ENCODE measurements around the gene KCNF1. TPM values are rescaled to one million over a fixed set of nuclear protein-coding genes. Genes with fewer than 3 reads are reported as not detected.

KCNF1 gene
- polyA plus RNA-seq, 1 donor from 2014 or later: 11.4 TPM

DNA sequence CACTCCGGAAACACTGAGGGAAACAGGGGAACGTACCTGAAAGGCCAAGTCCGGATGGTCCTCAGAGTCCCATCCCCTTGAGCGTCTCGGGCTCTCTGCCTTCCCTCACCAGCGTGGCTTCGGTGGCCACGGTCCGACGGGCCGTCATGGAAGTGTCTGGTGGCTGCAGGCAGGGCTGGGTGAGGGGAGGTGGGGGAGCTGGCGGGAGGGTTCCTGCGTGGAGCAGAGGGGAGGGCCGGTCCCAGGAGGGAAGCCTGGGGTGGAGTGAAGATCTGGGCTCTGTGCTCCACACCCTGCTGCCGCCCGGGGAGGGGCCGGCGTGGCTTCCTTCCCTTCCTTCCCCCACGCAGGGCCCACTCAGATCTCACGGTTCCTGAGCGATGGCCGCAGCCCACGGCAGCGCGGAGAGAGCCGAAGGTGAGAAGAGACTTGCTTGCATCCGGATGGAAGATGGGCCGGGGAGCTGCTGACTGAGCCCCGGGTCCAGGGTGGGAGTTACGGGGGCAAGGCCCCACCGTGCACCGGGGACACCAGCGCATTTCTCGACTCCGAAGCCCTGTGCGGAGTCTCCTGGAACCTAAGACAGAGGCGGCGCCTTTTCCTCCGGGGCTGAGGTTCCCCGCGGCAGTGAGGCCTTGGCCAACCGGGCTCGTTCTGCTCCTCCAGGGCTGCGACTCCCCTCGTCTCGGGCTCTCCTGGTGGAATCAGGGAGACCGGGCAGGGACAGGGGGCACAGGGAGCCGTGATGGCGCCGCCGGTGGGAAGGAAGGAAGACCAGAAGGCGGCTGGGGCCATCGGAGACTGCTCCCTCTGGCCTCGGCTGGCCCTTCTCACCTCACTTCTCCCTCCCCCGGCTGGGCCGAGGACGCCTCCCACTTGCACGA is 49.1 kb downstream of the KCNF1 start:
- Histone ChIP-seq H3K9me2 (ENCODE audit: insufficient read depth, low read length) (no peaks in the 10 kb centered on the region), H3K4me3 (ENCODE audit: low read length) (no peak overlapping the region), H3K79me2 (replicated peaks; ENCODE audit: insufficient read depth, low read length) (no peaks in the 10 kb centered on the region), H2AFZ (ENCODE audit: low read depth, low read length) (no peak overlapping the region), H3K4me2 (ENCODE audit: low read length) (no peak overlapping the region), H3K9ac (ENCODE audit: low read length) (no peak overlapping the region), H3K36me3 (ENCODE audit: insufficient read depth, low read length) (no peaks in the 10 kb centered on the region), H3F3A (ENCODE audit: insufficient read depth, low read length, poor library complexity, severe bottlenecking) (no peaks in the 10 kb centered on the region), H3K27ac (ENCODE audit: low read length) (no peak overlapping the region), H4K20me1 (ENCODE audit: insufficient read depth) (no peaks in the 10 kb centered on the region), H3K9me3 (ENCODE audit: low read length) (no peaks in the 10 kb centered on the region), H3K27me3 (ENCODE audit: insufficient read depth, low read depth, low read length) (no peaks in the 10 kb centered on the region)
- TF ChIP-seq TAF1 (IDR thresholded peaks at IDR 0.05; ENCODE audit: low read depth) (no peak), POLR2AphosphoS5 (IDR thresholded peaks at IDR 0.05) (no peak), MXI1 (conservative IDR thresholded peaks at IDR 0.05; ENCODE audit: poor library complexity, severe bottlenecking) (no peak), SMC3 (conservative IDR thresholded peaks at IDR 0.05; ENCODE audit: poor library complexity) (no peak), EP300 (conservative IDR thresholded peaks at IDR 0.05; ENCODE audit: poor library complexity, severe bottlenecking) (no peak), EZH2 (IDR thresholded peaks at IDR 0.05; ENCODE audit: borderline replicate concordance, insufficient read depth, low read length, poor library complexity, severe bottlenecking) (no peak), RAD21 (conservative IDR thresholded peaks at IDR 0.05) (no peak)
- TF ChIP-seq, protein P1, sequence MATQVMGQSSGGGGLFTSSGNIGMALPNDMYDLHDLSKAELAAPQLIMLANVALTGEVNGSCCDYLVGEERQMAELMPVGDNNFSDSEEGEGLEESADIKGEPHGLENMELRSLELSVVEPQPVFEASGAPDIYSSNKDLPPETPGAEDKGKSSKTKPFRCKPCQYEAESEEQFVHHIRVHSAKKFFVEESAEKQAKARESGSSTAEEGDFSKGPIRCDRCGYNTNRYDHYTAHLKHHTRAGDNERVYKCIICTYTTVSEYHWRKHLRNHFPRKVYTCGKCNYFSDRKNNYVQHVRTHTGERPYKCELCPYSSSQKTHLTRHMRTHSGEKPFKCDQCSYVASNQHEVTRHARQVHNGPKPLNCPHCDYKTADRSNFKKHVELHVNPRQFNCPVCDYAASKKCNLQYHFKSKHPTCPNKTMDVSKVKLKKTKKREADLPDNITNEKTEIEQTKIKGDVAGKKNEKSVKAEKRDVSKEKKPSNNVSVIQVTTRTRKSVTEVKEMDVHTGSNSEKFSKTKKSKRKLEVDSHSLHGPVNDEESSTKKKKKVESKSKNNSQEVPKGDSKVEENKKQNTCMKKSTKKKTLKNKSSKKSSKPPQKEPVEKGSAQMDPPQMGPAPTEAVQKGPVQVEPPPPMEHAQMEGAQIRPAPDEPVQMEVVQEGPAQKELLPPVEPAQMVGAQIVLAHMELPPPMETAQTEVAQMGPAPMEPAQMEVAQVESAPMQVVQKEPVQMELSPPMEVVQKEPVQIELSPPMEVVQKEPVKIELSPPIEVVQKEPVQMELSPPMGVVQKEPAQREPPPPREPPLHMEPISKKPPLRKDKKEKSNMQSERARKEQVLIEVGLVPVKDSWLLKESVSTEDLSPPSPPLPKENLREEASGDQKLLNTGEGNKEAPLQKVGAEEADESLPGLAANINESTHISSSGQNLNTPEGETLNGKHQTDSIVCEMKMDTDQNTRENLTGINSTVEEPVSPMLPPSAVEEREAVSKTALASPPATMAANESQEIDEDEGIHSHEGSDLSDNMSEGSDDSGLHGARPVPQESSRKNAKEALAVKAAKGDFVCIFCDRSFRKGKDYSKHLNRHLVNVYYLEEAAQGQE (IDR thresholded peaks at IDR 0.05; ENCODE audit: borderline replicate concordance): no peak
- TF ChIP-seq, protein P2, sequence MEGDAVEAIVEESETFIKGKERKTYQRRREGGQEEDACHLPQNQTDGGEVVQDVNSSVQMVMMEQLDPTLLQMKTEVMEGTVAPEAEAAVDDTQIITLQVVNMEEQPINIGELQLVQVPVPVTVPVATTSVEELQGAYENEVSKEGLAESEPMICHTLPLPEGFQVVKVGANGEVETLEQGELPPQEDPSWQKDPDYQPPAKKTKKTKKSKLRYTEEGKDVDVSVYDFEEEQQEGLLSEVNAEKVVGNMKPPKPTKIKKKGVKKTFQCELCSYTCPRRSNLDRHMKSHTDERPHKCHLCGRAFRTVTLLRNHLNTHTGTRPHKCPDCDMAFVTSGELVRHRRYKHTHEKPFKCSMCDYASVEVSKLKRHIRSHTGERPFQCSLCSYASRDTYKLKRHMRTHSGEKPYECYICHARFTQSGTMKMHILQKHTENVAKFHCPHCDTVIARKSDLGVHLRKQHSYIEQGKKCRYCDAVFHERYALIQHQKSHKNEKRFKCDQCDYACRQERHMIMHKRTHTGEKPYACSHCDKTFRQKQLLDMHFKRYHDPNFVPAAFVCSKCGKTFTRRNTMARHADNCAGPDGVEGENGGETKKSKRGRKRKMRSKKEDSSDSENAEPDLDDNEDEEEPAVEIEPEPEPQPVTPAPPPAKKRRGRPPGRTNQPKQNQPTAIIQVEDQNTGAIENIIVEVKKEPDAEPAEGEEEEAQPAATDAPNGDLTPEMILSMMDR (IDR thresholded peaks at IDR 0.05; ENCODE audit: poor library complexity, severe bottlenecking): no peak

DNA sequence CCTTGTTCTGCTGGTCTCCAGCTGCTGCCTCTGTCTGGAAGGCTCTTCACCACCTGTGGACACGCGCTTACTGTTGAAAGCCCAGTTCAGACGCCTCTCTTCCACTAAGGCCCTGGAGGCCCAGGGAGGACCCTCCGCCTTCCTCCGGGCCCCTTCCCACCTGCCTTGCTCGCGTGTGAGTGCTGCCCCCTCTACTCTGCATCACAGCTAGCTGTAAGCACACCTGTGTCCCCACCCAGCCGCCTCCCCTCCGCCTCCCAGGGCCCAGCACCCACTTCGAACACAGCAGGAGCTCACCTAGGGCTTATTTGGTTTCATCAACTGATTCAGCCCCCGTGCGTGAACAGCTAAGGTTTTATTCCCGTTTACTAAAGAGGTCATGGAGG is 49.7 kb downstream of the KCNF1 start:
- Histone ChIP-seq H3K4me2 (ENCODE audit: low read length) (no peak overlapping the region), H3K27ac (ENCODE audit: low read length) (no peak overlapping the region), H3K9me2 (ENCODE audit: insufficient read depth, low read length) (no peaks in the 10 kb centered on the region), H3K9ac (ENCODE audit: low read length) (no peak overlapping the region), H3K79me2 (replicated peaks; ENCODE audit: insufficient read depth, low read length) (no peaks in the 10 kb centered on the region), H3K27me3 (ENCODE audit: insufficient read depth, low read depth, low read length) (no peaks in the 10 kb centered on the region), H3F3A (ENCODE audit: insufficient read depth, low read length, poor library complexity, severe bottlenecking) (no peaks in the 10 kb centered on the region), H3K36me3 (ENCODE audit: insufficient read depth, low read length) (no peaks in the 10 kb centered on the region), H3K9me3 (ENCODE audit: low read length) (no peaks in the 10 kb centered on the region), H2AFZ (ENCODE audit: low read depth, low read length) (no peak overlapping the region), H3K4me3 (ENCODE audit: low read length) (no peak overlapping the region), H4K20me1 (ENCODE audit: insufficient read depth) (no peaks in the 10 kb centered on the region)
- TF ChIP-seq RAD21 (conservative IDR thresholded peaks at IDR 0.05) (no peak), MXI1 (conservative IDR thresholded peaks at IDR 0.05; ENCODE audit: poor library complexity, severe bottlenecking) (no peak), SMC3 (conservative IDR thresholded peaks at IDR 0.05; ENCODE audit: poor library complexity) (no peak)
- TF ChIP-seq, protein P2 (IDR thresholded peaks at IDR 0.05; ENCODE audit: poor library complexity, severe bottlenecking): no peak
